NCI-H774 (cell line): ENCODE data around the gene MBD6.

Experiments
- DNase-seq: peaks from one replicate; lab custom pipeline; 2025; lab: John Stamatoyannopoulos, UW

Gene MBD6

GRCh38 chr12:57528831-57529555 lies 6.4 kb downstream of the MBD6 start:
- no peak for DNase-seq

GRCh38 chr12:57529831-57530230 lies 7.2 kb downstream of the MBD6 start:
- DNase-seq, result no peak

GRCh38 chr12:57530396-57531142 lies 7.9 kb downstream of the MBD6 start:
- no peak for DNase-seq

- DNase-seq, result no peak
Observed at GRCh38 chr12:57531836-57532235, 9.2 kb downstream of the MBD6 start.

- DNase-seq, result no peak
Observed at GRCh38 chr12:57533108-57533507, 10.5 kb downstream of the MBD6 start.

DNA sequence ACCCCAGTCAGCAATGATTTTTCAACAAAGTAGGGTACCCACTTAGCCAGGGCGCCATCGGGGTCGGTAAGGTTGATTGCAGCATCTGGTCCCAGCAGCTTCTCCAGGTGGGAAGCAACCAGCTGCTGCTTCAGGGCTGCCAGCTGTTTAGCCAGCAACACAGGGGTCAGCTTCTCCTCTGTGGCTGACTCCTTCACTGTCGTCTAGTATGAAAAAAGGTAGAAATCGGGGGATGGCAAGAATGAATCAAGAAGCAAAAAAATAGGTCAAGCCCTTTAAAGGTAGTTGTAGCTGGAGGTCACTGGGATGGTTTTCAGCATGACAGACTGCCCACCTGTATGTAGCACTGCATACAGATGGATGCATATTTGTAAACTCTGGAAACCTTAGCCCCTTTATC lies 11.6 kb downstream of the MBD6 start:
- no peak for DNase-seq

- no peak for DNase-seq
Observed at GRCh38 chr12:57534991-57535543, 12.4 kb downstream of the MBD6 start.

- DNase-seq, result no peak
Observed at GRCh38 chr12:57535764-57536596, 13.4 kb downstream of the MBD6 start.

DNA sequence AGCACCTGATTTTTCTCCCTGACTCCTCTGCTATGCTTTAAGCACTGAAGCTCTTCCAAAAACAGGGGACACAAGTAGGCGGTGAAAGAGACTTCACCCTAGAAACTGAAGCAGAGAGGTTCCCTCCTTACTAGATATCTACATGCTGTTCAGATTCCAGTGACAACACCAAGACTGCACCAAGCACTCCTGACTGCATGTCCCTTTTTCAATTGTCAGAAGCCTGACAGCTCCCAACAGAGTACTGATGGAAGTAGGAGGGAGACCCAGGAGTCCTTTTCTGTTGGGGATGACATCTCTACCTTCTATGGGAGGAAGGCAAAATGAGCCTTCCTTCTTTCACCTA lies 13.9 kb downstream of the MBD6 start:
- DNase-seq, result no peak

GRCh38 chr12:57539134-57539768 lies 16.6 kb downstream of the MBD6 start:
- no peak for DNase-seq

GRCh38 chr12:57541001-57541400 lies 18.4 kb downstream of the MBD6 start:
- DNase-seq, result no peak

DNA sequence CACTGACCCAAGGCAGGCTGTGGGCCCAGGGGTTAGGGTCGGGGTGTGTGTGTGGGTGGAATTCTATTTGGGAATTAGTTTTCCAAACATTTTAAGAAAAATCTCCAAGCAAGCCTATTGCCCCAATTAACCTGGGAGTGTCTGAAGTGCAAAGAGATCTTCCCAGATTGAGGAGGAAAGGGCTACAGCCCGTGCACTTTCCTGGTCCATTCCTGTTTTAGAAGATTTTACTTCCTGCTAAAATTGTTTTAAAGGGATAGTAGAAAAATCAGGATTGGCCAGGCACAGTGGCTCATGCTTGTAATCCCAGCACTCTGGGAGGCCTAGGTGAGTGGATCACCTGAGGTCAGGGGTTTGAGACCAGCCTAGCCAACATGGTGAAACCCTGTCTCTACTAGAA lies 19.1 kb downstream of the MBD6 start:
- DNase-seq, result no peak

DNA sequence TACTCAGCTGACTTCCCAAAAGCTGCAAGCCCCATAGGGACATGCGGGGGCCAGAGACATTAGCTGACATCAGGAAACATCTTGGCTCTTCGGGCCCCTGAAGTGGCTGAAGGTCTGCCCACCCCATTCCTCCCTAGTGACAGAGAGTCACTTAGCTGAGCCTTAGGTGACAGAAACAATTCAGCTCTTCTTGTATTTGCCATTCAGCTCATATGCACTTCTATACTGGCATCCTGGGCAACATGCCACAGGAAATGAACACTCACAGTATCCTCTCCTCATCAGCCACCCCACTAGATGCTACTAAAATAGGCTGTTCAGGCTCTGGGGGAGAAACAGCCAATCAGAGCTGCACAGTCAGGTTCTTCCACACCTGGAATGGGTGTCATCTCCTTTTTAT lies 21.0 kb downstream of the MBD6 start:
- DNase-seq, result no peak

DNA sequence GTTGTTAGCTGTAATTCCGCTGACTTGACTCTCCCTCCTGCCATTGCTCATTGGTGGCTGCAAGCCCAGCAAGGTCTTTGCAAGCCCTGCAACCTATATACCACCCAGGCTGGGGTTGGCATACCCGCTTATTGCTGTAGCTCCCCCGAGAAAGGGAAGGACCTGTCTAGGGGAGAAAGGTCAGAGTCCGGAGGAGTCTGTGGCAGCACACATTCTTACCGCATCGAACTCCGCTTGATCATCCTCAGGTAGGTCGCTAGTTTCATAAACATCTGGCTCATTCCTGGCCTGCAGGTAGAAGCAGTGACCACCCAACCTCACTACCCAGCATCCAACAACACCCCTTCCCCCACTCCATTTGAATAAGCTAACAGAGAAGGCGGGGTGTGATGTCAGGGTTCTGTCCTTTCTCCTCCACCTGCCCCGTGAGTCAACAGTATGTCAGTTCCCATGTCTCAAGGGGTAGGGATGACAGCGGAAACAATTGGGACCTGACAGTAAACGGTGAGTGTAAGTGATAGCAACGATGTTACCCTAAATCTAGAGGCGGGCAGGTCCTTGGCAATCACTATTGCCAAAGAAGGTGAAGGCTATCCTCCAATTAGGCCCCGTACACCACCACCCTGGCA lies 23.3 kb downstream of the MBD6 start:
- DNase-seq, result peak; percentile 23

DNA sequence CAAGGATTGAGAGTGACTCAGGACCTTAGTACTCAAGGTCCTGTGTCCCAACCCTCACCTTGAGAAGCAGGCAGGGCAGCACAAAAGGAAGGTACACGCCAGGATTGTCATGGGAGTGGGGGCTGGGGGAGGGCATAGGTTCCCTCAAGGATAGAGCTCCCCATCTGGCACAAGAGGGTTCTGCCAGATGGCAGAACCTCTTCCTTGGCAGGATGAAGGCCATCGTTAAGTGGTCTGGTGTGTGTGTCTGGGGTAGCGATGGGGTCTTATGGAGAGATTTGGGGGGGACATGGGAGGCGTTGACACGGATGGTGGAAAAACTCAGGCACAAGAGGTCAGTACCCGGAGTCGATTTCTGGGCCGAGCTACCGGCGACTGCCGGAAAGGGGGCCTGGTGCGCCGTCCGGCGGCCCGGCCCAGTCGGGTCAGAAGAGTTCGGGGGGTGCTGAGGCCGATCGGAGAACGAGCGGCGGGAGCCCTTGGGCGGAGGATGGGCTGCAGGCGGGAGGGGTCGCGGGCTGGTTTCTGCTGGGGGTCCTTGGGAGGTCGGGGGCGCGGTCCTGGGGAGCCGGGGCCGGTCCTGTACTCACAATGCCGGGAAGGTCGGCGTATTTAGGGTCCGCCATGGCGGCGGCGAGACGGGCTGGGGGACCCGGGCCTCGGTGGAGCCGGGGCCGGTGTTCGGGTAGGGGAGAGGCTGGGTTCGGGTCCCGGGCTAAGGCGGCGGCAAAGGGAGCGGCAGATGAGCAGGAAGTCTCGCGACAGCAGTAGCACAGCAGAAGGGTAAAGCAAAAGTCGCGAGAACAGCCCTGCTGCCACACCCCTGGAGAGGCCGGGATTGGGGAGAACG lies 24.0 kb downstream of the MBD6 start, which contains the start of gene DCTN2:
DCTN2 (minus strand) TSS at position 755 of the 850 bp plus-strand sequence; CDS start at position 626, 129 bp downstream.
- peak; percentile 98 for DNase-seq

GRCh38 chr12:57547288-57548012 lies 24.8 kb downstream of the MBD6 start:
- no peak for DNase-seq

DNA sequence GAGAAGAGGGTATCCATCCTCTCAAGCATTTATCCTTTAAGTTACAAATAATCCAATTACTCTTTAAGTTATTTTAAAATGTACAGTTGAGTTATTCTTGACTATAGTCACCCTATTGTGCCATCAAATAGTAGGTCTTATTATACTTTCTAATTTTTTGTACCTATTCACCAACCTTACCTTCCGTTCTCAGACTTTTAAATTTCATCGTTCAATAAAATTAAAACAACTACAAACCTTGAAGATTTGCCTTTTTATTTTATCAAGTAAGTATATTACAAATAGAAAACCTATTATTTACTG lies 25.3 kb downstream of the MBD6 start:
- DNase-seq, result no peak

GRCh38 chr12:57548488-57548887 lies 25.9 kb downstream of the MBD6 start:
- DNase-seq, result no peak

DNA sequence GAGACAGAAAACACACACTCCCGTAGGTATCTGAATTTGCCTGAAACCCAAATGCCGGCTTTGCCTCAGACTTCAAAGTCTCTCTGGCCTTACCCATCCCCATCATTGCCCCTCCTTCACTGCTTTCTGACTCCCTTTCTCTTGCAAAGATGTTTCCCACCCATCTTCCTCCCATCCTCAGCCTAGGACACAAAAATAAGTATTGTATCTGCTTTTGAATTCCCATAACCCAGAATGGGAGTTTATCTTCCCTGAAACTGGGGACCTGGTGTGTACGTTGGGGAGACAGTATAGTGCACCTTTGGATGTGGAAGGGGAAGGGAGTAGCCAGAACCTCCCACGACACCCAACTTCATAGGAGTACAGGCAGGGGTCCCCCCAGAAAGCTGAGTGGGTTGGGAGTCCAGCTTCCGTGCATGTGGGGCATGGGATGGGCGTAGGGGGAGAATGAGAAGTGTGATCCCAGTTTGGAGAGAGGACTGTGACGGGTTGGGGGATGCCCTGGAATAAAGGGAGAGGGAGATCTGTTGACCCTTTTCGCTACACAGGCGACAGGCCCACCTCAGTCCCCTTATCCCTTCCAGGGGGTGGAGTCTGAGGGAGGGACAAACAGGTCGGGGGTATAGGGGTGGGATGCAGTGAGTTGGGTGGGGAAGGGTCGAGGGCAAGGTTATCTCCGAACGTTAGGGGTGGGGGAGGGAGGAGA lies 26.7 kb downstream of the MBD6 start:
- no peak for DNase-seq
